DMS79 (cell line): ENCODE data around the gene COX4I1.
"Not testable (repeated sequence)": the region's sequence is repeated elsewhere in the genome, so short reads cannot be mapped to it uniquely, and the experiment has no call there.

ENCODE experiments used
- DNase-seq: peaks from one replicate; lab custom pipeline; 2025; lab: John Stamatoyannopoulos, UW

The COX4I1 gene

DNA sequence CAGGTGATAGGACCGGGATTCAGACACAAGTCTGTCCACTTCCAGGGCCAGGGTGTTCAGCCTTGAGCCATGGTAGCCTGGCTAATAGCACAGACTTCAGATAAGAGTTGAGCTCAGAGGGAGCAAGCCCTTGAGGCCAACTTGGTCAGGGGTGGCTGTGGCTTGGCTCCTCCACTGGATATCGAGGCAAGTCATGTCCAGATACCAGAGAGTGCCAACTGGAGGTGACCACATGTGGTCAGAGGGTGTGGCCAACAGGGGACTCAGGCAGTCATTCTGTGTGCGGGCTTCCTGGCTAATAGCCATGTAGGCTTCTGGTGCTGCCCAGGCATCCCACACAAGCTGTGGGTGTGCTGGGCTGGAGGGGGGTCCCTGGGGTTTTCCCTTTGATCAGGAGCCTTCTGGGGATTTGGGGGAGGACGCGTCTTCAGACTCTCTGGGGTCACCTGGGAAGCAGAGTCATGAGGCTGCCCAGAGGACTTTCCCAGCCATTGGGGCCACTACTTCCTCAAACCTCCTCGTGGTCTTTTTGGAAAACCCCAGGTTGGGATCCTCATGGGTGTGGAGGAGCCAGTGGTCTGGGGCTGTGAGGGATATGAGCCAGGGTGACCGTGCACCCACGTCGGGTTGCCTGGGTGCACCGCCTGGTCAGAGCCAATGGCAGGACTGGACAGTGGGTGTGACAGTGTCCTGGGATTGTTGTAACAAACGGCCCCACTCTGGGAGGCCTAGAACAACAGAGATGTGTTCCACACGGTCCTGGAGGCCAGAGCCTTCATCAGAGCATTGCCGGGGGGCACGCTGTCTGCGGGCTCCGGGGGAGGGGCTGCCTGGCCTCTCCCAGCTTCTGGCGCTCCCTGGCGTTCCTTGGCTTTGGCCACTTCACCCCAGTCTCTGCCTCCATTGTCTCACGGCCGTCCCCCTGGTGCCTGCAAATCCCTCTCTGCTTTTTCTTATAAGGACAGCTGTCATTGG is 25.0 kb downstream of the COX4I1 start:
- DNase-seq, result no peak

DNA sequence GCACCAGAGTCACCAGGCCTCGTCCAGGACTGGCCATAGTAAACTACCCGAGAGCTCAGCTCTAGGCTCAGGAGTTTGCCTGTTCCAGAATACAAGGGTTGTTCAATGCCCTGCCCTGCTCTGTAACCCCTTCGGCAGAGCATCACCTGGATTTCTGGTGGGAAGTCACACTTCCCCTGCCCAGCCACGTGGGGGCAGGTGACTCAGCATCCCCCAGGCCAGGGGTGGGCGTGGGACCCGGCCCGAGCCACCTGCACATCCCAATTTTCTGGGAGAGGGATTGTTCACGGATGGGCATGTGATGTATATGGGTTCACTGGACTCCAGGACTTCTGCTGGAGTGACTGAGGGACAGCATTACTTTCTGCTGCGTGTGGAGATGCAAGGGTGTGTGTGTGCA is 25.8 kb downstream of the COX4I1 start:
- DNase-seq, result no peak

DNA sequence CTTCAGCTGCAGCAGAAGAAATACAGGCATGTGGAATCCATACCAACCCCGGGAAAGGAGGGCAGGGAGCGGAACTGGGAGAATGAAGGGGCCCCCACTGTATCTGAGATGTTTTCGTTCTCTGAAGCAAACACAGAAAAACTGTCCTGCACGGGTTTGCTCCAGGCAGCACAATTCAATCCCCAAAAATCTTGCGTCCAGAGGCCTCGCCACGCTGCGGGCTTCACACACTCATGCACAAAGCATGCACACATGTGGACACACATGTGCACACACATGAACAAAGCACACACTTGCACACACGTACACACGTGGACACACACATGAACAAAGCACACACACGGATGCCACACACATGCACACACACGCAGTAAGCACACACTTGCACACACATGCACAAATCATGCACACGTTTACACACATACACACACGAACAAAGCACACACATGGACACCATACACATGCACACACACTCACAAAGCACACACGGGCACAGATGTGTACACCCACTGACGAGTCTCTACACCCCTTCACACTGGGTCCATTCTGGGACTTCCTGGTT is 27.3 kb downstream of the COX4I1 start:
- DNase-seq, result no peak

DNA sequence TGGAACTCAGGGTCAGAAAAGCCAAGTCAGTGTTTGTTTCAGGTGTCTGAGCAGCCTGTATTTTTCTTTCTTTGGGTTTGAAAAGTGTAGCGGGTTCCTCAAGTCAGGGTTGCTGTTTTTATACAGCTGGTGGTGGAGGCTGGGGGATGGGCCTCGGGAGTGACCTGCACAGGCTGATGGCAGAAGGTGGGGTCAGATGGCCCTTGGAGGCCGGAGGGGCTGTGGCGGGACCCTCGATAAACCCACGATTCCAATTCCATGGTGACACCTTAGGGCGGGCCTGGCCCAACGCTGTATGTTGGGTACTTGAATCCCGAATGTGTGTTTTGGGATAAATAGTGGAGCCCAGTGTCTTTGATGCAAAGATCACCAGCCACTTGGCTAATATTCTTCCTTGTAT is 28.7 kb downstream of the COX4I1 start:
- no peak for DNase-seq

DNA sequence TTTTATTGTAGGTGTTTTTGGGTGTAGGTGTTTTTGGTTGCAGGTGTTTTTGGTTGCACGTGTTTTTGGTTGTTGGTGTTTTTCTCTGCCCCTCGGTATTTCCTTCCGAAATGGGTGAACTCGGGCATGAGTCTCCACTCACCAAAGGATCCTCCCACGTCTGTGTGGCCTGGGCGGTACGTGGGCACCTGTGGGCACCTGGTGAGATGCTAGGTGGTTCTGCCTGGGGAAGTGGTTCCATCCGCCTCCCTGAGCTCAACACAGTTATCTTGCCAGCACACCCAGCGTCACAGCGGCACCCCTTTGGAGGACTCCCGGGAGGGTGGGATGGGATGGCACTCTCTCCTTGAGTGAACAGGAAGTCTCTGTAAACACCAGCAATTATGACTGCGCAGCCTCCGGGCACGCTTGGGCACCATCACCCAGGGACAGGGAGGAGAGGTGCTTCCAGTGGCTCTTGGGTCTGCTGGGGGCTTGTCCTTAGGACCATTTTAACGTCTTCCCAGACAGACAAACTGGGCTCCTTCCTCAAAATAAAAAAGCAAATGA is 29.8 kb downstream of the COX4I1 start:
- no peak for DNase-seq

DNA sequence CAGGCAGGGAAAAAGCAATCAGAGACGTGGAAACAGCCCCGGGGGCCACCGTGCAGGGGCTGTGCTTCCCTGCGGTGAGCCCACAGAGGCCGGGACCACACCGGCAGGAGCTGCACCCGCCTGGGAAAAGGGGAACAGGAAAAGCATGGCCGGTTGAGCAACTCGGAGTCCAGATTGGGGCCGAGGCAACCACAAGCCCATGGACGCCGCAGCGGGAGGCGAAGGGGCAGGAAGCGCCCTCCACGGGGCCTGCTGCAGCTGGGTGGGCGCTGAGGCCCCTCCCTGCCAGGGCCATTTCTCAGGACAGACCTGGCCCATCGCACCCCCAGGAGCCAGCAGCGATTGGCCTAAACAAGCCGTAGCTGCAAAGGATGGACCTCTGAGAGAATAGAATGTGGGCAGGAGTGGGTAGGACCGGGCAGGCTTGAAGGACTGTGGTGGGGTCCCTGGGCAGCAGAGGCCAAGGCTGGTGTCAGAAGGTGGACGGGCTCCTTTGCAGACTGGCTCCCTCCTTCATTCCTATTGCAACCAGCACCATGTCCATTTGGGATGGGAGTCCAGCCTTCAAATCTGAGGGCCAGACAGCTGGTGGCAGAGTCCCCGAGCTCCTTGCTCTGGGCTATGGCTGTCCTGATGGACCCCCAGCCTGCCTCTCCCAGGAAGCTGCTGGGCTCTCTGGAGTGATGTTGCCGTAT is 30.4 kb downstream of the COX4I1 start:
- DNase-seq, result no peak

DNA sequence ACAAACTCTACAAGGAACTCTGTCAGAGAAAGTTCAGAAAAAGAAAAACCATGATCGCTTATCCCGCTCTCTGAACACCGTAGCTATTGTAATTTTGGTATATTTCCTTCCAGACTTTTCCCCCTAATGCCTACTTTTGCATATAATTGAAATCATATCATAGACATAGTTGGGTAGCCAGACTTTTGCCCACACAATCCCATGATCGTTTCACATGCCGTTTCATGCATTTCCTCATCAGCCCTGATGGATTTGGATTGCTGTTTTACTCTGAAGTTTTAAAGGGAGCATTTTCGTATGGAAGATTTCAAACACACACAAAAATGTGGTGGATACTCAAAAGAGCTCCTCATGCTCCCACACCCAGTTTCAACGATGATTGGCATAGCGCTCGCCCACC is 31.3 kb downstream of the COX4I1 start:
- no peak for DNase-seq

DNA sequence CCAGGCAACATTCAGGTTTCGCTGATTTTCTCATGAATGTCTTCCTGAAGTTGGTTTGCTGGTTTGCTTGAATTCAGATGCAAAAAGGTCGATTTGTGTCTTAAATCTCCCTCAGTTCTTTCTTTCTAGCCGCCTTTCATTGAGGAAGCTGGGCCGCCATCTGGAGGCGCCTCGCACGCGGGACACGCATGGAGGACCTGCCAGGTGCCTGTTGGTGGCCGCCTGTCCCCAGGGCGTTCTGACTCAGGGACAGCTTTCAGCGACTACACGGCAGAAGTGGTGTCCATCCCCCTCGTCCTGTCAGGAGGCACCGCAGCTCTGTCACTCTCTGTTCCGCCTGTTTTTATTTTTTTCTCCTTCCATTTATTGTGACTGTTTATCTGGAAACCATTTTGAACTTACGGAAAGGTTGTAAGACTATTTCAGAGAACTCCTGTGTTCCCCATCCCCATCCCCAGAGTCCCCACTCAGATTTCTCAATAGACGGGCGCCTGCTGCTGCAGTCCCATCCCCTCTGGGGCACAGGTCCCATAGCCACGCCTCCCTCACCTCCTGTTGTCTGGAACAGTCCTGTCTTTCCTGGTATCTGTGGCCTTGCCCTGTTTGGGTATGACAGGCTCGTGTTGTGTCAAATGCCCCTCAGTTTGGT is 33.2 kb downstream of the COX4I1 start:
- DNase-seq, result no peak

DNA sequence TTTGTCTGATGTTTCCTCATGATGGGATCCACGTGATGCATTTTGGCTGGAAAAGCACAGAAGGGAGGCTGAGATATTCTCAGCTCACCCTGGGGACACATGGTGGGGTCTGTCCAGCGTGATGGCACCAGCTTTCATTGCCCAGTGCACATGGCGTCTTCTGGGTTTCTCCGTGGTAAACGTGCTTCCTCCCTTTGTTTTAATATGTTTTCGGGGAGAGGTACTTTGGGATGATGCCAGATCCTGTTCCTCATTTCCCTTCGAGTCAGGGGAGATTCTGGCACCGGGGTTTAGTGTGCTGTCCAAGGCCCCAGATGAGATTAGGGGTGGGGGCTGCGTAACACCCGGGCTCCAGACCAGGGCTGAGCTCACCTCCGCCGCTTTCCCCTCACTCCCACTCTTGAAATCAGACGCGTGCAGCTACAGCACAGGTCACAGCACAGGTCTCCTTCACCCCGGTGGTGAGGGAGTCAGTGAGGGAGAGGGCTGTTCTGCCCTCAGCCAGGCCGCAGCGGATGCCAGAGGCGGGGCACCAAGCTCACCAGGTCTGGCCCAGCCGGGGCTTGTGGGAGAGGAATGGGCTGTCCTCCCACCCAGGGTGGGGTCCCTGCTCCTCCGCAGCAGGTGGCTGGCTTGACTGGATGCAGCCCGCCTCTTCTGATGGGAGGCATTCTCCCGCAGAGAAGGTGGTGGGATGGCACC is 33.9 kb downstream of the COX4I1 start:
- DNase-seq, result no peak

DNA sequence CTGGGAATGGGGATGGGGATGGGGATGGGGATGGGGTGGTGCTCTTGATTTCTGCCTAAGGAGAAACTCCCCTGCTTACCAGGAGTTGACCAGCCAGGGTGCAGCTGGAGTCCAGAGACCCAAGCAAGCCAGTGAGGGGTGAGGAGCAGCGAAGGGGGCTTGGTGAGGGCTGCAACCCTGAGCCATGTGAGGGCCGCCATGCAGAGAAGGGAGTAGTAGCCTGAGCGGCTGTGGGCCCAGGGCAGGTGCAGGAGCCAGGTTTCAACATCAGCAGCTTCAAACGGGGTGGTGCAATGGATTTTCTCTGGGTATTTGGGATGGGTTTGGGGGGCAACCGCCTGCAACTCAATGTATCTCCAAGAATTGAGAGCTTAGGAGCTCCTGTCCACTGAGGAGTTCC is 35.2 kb downstream of the COX4I1 start:
- no peak for DNase-seq

DNA sequence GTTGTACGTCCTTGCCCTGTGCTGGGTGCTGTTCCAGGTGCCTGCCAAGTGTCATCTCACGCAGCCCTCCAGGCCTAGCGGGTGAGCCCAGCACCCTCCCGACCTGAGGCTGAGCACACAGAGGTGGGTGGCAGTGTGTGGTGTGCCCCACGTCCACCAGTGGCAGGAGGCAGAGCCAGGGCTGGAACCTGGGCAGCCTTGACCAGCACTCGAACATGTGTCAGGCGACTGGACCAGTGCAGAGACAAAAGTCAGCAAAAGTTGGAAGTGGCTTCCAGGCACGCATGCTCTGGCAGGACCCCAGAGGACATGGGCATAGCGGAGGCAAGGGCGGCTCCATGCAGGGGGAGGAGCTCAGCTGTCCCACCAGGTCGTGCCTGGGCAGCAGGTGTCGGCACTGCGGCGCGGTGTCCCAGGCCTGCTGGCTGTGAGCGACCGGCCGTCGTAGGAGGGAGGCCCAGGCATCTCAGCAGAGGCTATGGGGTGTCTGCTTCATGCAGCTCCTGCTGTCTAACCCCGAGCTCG is 35.8 kb downstream of the COX4I1 start:
- no peak for DNase-seq

DNA sequence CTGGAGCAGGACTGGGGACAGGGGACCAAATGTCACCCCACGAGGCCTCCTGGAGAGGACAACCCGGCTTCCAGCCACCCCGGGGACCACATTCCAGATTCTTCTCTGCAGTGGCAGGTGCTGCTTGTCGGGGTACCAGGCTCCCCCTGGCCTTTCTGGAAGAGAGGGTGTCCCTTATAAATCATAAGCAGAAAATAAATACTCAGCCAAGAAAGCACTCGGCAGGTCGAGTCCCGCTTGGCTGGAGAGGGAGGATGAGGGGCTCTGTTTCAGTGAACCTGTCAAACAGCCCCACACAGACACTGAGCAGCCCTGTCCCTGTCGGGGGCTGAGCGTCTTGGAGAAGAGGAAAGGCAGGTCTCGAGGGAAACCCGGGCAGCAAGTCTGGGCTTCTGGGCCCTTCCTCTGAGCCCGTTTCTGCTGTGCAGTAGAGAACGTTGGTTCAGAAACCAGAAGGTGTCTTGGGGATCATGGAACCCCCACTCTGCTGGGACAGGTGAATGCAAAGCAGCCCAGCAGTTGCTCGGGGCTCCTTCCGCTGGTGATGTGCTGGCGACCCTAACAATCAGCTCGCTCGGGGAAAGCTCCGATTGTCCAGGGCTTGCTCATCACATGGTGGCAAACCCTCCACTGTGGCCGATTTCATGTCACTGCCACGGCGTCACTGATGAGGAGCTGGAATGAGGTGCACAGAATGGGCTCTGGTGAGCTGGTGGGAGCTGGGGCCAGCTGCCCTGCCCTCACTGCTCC is 36.6 kb downstream of the COX4I1 start:
- no peak for DNase-seq

DNA sequence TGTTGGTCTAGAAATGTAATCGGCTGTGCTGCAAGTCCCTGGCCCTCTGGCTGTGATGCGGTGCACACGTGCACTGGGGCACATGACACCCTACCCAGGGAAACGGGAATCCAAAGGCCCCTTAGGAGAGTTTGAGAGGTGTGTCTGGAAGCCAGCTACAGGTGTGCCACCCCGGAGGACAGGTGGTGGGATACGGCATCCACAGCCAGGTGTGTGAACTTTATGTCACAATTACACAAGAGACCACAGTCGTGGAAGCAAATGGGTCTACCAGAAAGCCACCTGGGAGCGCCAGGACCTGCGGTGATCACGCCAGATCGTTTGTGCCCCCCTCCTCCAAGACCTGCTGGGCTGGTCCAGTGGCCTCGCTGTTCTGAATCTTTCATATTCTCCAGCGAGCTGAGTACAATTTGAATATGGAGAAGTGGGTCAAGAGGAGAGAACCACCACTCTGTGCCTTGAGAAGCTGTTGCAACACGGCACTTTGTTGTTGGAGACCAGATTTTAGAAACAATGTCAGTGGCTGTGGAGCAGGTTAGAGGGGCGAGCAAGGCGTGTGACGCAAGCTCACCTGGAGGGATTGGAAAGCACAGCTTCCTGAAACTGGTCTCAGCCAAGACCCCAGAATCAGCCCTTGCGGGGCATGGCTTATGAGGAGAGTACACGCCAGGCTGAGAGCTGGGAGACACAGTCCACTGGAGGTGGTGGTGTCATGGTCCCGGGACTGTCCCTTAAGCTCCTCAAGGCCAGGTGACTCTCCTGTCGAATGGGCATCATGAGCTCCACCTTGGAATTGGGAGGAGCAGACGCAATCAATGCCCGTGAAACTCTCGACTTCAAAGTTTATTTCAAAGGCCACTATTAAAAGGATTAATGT is 37.4 kb downstream of the COX4I1 start:
- no peak for DNase-seq

DNA sequence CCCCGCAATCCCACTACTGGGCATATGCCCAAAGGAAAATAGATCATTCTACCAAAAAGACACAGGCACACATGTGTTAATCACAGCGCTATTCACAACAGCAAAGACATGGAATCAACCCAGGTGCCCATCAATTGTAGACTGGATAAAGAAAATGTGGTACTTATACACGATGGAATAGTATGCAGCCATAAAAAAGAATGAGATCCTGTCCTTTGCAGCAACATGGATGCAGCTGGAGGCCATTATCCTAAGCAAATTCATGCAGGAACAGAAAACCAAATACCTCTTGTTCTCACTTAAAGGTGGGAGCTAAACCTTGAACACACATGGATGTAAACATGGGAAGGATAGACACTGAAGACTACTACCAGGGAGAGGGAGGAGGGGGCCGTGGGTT is 38.2 kb downstream of the COX4I1 start:
- not testable (repeated sequence) for DNase-seq

DNA sequence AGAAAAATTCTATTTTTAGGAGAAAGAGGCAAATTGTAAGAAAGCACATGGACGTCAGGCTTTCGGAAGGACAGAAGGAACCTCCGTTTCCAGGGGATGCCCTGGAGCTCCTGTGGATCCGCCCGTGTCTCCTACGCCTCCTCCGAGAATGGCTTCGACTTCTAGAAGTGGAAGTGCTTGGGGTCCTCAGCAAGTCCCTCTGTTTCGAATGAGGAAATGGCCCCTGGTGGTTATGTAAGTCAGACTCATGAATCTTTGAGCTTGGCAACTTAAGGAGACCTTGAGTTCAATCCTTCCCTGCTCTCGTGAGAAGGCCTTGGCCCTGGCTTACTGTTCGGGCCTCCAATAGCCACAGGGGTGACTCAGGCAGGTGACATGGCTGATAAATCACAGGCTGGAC is 38.9 kb downstream of the COX4I1 start:
- no peak for DNase-seq

DNA sequence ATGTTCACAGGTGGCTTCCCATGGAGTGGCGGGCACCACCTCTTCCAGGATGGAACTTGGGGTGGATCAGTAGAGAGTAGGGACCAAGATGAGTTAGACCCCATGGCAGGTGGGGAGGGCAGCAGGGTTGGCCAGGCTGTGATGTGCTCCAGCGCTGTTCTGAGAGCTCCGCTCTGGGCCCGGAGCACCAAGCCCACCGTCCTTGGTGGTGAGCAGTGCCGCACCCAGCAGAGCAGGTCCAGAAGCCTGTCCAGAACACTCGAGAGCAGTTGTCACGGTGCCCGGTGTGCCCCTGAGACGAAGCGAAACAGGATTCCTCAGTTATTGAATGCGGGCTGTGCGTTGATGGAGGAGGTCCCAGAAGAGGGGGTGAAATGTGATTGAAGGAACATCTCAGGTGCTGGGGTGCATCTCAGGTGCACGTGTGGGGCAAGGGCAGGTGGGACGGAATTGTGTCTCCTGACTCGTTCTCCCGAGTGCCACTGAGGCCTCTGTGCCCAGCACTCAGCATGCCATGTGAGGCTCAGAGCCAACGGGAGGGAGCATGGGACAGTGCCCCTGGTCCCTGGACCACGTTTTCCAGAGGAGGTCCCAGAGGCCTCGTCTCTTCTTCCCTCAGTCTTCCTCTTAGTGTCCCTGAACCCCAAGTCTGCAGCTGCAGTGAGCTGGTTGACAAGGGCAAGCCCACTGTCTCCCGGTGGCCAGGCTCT is 39.5 kb downstream of the COX4I1 start:
- DNase-seq, result no peak

DNA sequence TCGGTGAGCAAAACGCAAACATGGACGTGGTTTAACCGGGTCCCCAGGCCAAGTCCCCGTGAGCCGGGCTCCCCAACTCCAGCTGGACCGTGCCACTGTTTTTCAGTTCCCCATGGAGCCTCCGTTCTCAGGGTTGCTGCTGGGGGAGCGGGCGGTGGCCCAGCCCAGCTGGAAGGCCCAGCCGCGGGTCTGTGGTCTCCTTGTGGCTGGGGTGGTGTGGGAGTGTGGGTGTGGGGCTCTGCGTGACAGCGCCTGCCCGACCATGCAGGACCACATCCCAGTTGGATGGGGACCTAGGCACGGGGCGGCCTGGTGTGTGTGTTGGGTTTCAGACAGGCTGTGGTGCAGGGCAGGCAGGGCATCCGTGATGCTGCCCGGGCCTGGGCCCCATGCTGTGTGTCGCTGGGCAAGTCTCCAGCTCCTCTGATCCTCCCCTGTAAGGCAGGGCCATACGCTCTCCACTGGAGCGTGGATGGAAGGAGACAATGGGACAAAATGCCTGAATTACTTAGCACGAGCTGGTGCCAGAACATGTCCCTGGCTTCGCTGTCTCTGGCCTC is 40.3 kb downstream of the COX4I1 start:
- no peak for DNase-seq

DNA sequence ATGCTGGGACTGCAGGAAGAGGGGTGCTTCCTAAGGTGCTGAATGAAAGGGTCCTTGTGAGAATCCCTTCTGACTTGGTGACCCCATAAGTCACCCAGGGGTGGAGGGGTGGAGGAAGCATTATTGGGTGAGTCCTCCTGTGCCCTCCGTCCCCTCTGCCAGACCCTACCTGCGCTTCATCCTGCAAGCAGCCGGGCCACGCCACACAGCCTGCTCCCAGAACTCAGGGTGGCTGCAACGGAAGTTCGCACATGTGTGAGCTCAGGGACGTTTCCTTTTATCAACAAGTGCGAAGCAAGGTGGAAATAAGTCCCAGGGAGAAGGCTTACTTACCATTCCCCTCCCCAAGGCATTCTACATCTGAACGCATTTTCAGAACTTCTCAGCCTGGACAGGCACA is 40.9 kb downstream of the COX4I1 start:
- DNase-seq, result no peak

DNA sequence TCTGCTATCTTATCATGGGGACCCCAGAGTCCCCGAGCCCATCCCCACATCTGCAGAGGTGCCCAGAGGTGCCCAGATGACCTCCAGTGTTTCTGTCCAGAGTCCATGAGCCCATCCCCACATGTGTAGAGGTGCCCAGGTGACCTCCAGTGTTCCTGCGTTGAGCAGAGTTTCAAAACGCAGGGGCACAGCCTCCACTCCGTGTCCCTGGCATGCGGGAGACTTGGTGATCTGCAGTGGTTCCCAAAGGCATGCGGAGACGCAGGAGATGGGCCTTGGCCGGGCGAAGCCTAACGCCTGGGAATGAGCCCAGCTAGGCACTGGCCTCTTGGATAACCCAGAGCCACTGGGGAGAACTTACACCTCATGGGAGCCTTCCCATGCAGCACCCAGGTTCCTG is 41.3 kb downstream of the COX4I1 start:
- no peak for DNase-seq
